ENCODE measurements around the gene DIPK1B. TPM values are rescaled to one million over a fixed set of nuclear protein-coding genes. Genes with fewer than 3 reads are reported as not detected.

The DIPK1B gene
- total RNA-seq, 2 experiments from 2014 or later, result 0.21 to 0.25 TPM

DNA sequence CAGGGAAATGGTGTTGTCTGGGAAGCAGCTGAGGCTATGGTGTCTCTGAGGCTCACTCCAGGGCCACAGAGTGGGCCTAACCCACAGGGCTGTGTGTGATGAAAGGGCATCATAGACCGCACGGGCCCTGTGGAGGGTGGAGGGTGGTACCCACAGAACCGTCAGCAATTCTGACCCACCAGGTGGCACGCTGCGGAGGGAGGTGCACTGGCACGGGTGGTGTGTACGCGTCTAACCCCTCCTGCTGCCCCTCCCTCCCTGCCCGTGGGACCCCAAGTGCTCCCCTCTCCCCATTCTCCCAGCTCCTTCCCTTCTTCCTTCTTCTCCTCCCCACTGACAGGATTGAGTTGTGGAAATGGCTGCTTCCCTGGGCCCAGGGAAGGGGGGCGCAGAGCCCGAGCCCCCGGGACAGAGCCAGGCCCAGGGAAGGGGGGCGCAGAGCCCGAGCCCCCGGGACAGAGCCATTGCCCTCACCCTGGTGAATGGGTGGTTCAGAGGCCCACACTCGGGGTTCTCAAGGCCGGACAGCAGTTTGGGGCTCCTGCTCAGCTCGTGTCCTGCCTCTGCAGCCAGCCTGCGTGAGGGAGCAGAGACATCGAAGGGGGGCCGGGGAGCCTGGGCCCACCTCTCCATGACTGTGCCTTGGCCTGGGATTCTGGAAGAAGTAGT lies 23.6 kb downstream of the DIPK1B start:
- no peak for DNase-seq
- no peak for ATAC-seq
- peaks cover 14% of the 10 kb centered on the region for H3K4me1 Mint-ChIP-seq
- no peaks in the 10 kb centered on the region for H3K27me3 Mint-ChIP-seq
- no peak overlapping the region for H3K27ac Mint-ChIP-seq
- POLR2A ChIA-PET, result no interaction called here
- H3K9me3 Mint-ChIP-seq (ENCODE audit: low read depth), result no peaks in the 10 kb centered on the region
- no peak overlapping the region for H3K4me3 Mint-ChIP-seq
- CTCF ChIA-PET, result no interaction called here
- no peaks in the 10 kb centered on the region for H3K36me3 Mint-ChIP-seq (ENCODE audit: low read depth)
- intact Hi-C loops (cut with DNase I, micrococcal nuclease), result no loop called here

DNA sequence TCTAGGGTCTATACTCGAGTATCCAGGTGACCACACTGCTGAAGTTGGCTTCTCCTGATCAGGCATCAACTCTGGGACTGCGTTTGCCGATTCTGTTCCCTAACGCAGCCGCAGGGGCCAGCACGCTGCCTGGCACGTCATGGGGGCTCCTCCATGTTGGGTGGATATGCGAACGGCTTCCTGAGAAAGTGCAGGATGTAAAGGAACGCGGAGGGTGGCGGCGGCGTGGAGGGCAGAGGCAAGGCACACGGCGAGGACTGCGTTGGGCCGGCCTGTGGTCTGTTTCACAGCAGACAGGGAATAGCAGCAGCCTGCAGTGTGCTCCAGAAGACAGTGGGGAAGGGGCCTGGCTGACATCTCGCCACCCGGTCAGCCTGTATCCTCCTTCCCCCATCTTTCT lies 26.6 kb downstream of the DIPK1B start:
- Mint-ChIP-seq H3K27me3 (peaks cover 5% of the 10 kb centered on the region), H3K36me3 (ENCODE audit: low read depth) (no peaks in the 10 kb centered on the region), H3K27ac (no peak overlapping the region), H3K4me3 (no peak overlapping the region), H3K4me1 (peaks cover 10% of the 10 kb centered on the region), H3K9me3 (ENCODE audit: low read depth) (no peaks in the 10 kb centered on the region)
- intact Hi-C loops (cut with DNase I, micrococcal nuclease), result no loop called here
- ATAC-seq, result no peak
- POLR2A ChIA-PET, result no interaction called here
- CTCF ChIA-PET, result no interaction called here
- no peak for DNase-seq

DNA sequence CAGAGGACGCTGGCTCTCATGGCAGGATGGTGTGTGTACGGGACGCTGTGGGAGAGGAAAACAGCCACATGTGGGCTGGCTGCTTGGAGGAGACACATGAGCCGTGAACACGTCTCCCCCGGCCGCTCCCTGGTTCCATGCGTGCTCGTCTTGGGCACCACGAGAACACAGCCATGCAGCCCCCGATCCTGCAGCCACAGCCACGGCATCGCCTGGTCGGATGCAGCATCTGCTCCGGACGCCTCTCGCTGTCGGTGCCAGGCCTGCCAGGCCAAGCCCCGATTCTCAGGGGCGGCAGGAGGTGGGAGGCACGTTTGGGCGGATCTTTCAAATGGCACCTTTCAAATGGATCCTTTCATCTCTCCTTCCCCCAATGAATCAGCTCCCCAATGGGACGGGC lies 27.1 kb downstream of the DIPK1B start:
- intact Hi-C loops (cut with DNase I, micrococcal nuclease), result no loop called here
- no peaks in the 10 kb centered on the region for H3K36me3 Mint-ChIP-seq (ENCODE audit: low read depth)
- H3K27me3 Mint-ChIP-seq, result peaks cover 5% of the 10 kb centered on the region
- ATAC-seq (no peak), DNase-seq (no peak)
- ChIA-PET CTCF (no interaction called here), POLR2A (no interaction called here)
- H3K9me3 Mint-ChIP-seq (ENCODE audit: low read depth), result no peaks in the 10 kb centered on the region
- H3K4me3 Mint-ChIP-seq, result no peak overlapping the region
- H3K4me1 Mint-ChIP-seq, result peaks cover 9% of the 10 kb centered on the region
- no peak overlapping the region for H3K27ac Mint-ChIP-seq

DNA sequence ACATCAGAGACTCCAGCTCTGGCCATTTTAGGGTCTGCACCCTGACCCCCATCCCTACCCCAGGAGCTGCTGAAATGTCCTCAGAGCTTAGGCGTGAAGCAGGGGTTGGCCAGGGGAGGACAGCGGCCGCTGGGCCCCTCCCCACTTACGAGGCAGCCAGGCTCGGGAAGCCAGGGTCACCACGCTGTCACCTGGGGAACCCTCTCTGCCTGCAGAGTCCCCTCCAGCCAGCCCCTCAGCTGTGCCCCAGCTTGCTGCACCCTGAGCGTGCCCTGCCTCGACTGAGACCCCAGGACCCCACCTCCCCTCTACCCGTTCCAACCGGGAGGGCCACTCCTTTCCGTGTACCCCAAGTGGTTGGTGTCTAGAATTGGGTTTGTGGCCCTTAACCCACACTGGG lies 27.7 kb downstream of the DIPK1B start:
- ATAC-seq (no peak), DNase-seq (no peak)
- Mint-ChIP-seq H3K4me3 (no peak overlapping the region), H3K9me3 (ENCODE audit: low read depth) (no peaks in the 10 kb centered on the region), H3K27ac (no peak overlapping the region), H3K27me3 (peaks cover 5% of the 10 kb centered on the region), H3K36me3 (ENCODE audit: low read depth) (no peaks in the 10 kb centered on the region), H3K4me1 (peaks cover 7% of the 10 kb centered on the region)
- CTCF ChIA-PET, result interaction anchor here (0.6 kb wide), 1 partner anchor 46 kb away, joined by 3 read pairs; no protein-coding TSS in a partner anchor
- POLR2A ChIA-PET, result no interaction called here
- intact Hi-C loops (cut with DNase I, micrococcal nuclease), result no loop called here

DNA sequence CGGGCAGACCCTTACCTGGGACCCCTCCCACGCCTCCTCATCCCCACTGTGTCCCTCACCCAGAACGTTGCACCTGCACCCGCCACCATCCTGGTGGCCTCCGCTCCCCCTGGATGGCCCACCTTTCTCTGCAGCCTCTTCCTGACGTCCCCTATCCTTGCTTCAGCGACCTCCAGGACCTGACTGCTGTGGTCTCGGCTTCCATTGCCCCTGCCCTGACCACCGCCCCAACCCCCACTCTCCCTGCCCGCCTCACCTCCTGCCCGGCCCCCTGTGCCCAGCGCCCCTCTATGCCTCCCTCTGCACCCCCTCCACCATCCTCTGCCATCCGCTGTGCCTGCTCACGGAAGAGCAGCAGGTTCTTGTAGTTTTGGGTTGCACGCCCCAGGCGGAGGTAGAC lies 28.1 kb downstream of the DIPK1B start:
- no peak for ATAC-seq
- ChIA-PET CTCF (interaction anchor here (0.6 kb wide), 1 partner anchor 46 kb away, joined by 3 read pairs; no protein-coding TSS in a partner anchor), POLR2A (no interaction called here)
- no peak for DNase-seq
- peaks cover 7% of the 10 kb centered on the region for H3K4me1 Mint-ChIP-seq
- no peak overlapping the region for H3K4me3 Mint-ChIP-seq
- intact Hi-C loops (cut with DNase I, micrococcal nuclease), result no loop called here
- no peaks in the 10 kb centered on the region for H3K9me3 Mint-ChIP-seq (ENCODE audit: low read depth)
- no peak overlapping the region for H3K27ac Mint-ChIP-seq
- H3K27me3 Mint-ChIP-seq, result peaks cover 5% of the 10 kb centered on the region
- no peaks in the 10 kb centered on the region for H3K36me3 Mint-ChIP-seq (ENCODE audit: low read depth)

DNA sequence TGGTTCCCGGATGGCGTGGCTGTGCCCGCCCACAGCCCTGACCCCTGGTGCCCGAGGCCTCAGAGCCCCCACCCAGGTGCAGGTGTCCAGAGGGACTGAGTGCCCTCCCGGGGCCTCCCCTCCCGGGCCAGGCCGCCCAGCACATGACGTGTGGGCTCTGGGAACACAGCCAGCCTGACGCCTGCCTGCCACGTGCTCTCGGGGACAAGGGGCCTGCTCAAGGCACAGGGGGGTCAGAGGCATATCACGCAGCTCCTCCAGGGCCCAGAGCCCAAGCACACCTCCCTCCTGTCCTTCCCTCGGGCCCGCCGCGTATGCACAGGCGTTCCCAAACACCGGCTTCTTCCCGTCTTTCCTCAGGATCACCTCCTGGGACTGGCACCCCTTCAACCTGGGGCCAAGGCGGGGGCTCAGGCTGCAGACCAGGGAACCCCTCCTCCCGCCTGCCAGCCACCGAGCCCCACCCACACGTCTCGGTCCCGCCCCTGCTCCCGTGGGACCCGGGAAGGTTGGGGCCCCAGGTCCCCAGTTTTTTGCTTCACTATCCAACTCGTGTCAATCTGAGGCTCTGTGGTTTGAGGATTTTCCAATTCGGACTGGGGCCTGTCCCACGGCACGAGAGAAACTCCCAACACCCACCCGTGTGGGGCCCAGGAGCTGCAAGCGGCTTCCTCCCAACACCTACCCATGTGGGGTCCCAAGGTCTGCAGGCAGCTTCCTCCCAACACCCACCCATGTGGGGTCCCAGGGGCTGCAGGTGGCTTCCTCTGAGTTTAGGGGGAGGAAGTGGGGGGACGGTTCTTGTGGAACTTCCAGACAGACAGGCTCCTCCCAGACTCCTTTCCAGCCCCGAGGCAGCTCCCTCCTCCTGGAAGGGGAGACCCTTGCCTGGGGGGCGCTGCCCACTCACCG lies 28.9 kb downstream of the DIPK1B start:
- POLR2A ChIA-PET, result interaction anchor here (0.9 to 1.2 kb wide), 2 partner anchors 13 to 410 kb away, joined by 3 to 6 read pairs; no protein-coding TSS in a partner anchor
- H3K27me3 Mint-ChIP-seq, result peaks cover 5% of the 10 kb centered on the region
- DNase-seq, result no peak
- H3K27ac Mint-ChIP-seq, result peak overlapping the region; percentile 60
- no peak for ATAC-seq
- H3K36me3 Mint-ChIP-seq (ENCODE audit: low read depth), result no peaks in the 10 kb centered on the region
- CTCF ChIA-PET, result interaction anchor here (0.8 kb wide), 2 partner anchors 12 to 25 kb away, joined by 3 to 5 read pairs; no protein-coding TSS in a partner anchor
- intact Hi-C loops (cut with DNase I, micrococcal nuclease), result no loop called here
- peak overlapping the region; percentile 28 for H3K4me3 Mint-ChIP-seq
- H3K4me1 Mint-ChIP-seq, result peaks cover 7% of the 10 kb centered on the region
- no peaks in the 10 kb centered on the region for H3K9me3 Mint-ChIP-seq (ENCODE audit: low read depth)

DNA sequence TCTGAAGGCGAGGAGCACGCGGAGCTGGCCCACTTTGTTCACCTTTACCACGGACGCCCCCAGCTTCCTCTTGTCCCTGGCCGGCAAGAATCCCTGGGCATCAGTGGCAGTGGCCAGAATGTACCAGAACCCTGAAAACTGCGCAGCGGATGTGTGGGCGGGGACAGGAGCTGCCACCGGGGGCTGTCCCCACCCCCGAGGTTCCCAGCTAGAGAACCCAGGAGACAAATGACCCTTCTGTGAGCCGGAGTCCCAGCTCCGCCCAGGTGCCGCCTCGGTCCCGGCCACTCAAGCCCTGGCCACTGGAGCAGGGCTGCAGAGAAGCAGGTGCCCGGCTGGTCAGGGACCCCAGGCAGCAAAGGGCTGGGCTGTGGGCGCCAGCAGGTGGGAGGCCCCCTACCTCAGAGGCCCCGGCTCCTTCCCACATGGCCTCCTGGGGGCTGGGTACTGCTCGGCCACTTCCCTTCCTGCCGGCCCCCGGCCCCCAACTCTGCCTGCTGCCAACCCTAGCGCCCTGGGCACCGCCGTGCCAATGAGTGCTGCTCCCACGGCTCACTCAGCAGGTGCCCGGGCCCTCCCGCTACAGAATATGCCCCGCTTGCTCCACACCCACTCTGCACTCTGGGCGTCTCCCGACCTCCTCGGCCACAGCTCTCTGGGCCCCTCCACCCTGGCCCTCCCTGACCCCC lies 29.7 kb downstream of the DIPK1B start:
- no peak overlapping the region for H3K27ac Mint-ChIP-seq
- peak; percentile 58 for ATAC-seq
- H3K9me3 Mint-ChIP-seq (ENCODE audit: low read depth), result no peaks in the 10 kb centered on the region
- peak; percentile 71 for DNase-seq
- H3K27me3 Mint-ChIP-seq, result peaks cover 5% of the 10 kb centered on the region
- no peak overlapping the region for H3K4me3 Mint-ChIP-seq
- intact Hi-C loops (cut with DNase I, micrococcal nuclease), result no loop called here
- peaks cover 7% of the 10 kb centered on the region for H3K4me1 Mint-ChIP-seq
- POLR2A ChIA-PET, result interaction anchor here (0.9 to 1.2 kb wide), 2 partner anchors 13 to 409 kb away, joined by 3 to 6 read pairs; no protein-coding TSS in a partner anchor
- H3K36me3 Mint-ChIP-seq (ENCODE audit: low read depth), result no peaks in the 10 kb centered on the region
- CTCF ChIA-PET, result interaction anchor here (0.7 to 0.8 kb wide), 3 partner anchors 13 to 408 kb away, joined by 3 to 5 read pairs (median 3); no protein-coding TSS in a partner anchor

DNA sequence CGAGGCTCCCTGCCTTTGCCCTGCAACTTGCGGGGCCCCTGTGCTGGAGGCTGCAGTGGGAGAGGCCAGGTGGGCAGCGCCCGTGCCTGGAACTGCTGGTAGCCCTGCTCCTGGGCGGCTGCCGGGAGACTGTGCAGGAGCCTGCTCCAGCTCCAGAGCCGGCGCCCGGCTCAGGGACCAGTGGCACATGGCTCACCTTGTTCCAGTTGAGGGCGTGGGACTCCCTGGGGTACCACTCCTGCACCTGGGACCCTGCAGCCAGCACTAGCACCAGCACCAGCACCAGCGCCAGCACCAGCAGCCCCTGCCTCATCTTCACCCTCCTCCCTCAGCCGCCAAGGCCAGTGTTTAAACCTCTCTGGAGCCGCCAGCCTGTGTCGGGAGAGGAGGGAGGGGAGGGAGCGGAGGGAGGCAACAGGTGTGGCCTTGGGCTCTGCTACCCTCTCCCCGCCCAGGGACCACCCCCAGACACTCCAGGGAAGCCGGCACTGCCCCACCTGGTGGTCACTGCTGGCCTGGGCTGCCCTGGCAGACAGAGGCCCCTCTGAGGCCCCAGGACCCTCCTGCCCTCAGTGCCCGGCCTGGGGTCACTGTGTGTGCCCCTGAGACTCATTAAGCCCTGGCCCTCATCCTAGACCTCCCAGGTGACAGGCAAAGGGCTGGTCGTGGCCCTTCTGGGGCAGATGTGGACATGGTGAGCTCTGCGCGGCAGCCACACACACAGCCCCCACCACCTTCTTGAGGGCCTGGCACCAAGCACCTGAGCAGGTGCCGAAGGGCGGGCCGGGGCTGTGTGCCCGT lies 30.4 kb downstream of the DIPK1B start, which contains the start of gene LCN10:
Gene LCN10 (minus strand): TSS at position 350 of the 801 bp plus-strand sequence. CDS start 37 bp downstream, at position 313.
- H3K36me3 Mint-ChIP-seq (ENCODE audit: low read depth), result no peaks in the 10 kb centered on the region
- no peak within 1 kb of the TSS for H3K4me3 Mint-ChIP-seq
- H3K4me1 Mint-ChIP-seq, result peaks cover 7% of the 10 kb centered on the region
- H3K9me3 Mint-ChIP-seq (ENCODE audit: low read depth), result no peaks in the 10 kb centered on the region
- POLR2A ChIA-PET, result no interaction called here
- no peak within 1 kb of the TSS for H3K27ac Mint-ChIP-seq
- peaks cover 5% of the 10 kb centered on the region for H3K27me3 Mint-ChIP-seq
- CTCF ChIA-PET, result interaction anchor here (0.7 kb wide), 1 partner anchor 407 kb away, joined by 3 read pairs; no protein-coding TSS in a partner anchor
- ATAC-seq (no peak), DNase-seq (no peak)
- intact Hi-C loops (cut with DNase I, micrococcal nuclease), result no loop called here

DNA sequence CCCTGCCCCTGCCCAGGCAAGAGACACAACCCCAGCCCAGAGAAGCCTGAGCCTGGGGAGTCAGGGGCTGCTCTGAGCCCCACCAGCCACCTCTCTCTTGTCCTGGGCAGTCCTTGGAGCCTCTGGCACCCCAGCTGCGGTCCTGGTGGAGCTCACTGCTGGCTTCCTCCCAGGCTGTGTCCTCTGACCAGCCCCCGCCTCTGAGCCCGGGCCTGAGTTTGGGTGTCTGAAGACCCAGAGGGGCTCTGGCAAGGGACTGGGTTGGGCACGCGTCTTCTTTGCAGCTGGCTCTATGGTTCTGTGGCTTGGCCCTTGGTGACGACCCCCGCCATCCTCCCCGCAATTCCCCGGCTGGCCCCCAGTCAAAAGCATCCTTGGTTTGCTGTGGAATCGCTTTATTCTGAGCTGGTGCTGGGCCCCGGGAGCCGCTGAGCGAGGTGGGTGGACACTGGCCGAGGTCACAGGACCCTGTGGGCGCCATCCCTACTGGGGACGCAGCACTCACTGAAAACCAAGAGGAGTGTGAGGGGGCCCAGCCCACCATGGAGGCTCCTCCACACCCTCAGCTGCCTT lies 31.4 kb downstream of the DIPK1B start:
- no peak overlapping the region for H3K27ac Mint-ChIP-seq
- POLR2A ChIA-PET, result no interaction called here
- no peak overlapping the region for H3K4me3 Mint-ChIP-seq
- H3K27me3 Mint-ChIP-seq, result peaks cover 5% of the 10 kb centered on the region
- intact Hi-C loops (cut with DNase I, micrococcal nuclease), result no loop called here
- DNase-seq, result no peak
- no peaks in the 10 kb centered on the region for H3K9me3 Mint-ChIP-seq (ENCODE audit: low read depth)
- CTCF ChIA-PET, result no interaction called here
- ATAC-seq, result no peak
- H3K36me3 Mint-ChIP-seq (ENCODE audit: low read depth), result no peaks in the 10 kb centered on the region
- H3K4me1 Mint-ChIP-seq, result peaks cover 7% of the 10 kb centered on the region

DNA sequence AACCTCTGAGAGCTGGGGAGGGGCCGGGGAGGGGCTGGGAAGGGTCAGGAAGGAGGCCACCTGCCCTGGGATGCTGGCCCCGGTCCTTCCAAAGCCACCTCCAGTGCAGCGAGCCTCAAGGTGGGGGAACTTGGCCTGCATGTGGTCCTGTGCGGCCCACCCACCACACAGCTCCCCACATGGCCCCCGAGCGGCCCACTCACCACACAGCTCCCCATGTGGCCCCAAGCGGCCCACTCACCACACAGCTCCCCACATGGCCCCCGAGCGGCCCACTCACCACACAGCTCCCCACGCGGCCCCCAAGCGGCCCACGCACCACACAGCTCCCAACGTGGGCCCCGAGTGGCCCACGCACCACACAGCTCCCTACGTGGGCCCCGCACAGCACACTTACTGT lies 32.4 kb downstream of the DIPK1B start:
- DNase-seq, result no peak
- ChIA-PET POLR2A (no interaction called here), CTCF (no interaction called here)
- no peak for ATAC-seq
- intact Hi-C loops (cut with DNase I, micrococcal nuclease), result no loop called here
- no peaks in the 10 kb centered on the region for H3K36me3 Mint-ChIP-seq (ENCODE audit: low read depth)
- peaks cover 7% of the 10 kb centered on the region for H3K4me1 Mint-ChIP-seq
- no peak overlapping the region for H3K4me3 Mint-ChIP-seq
- no peaks in the 10 kb centered on the region for H3K9me3 Mint-ChIP-seq (ENCODE audit: low read depth)
- peaks cover 5% of the 10 kb centered on the region for H3K27me3 Mint-ChIP-seq
- no peak overlapping the region for H3K27ac Mint-ChIP-seq

Data from activated CD4-positive, alpha-beta T cell treated with anti-CD3 and anti-CD28 coated beads for 36 hours (primary cell).